Naive B cell (primary cell): ENCODE data around the gene SLC35F5. TPM values are rescaled to one million over a fixed set of nuclear protein-coding genes. Genes with fewer than 3 reads are reported as not detected.
"Not testable (repeated sequence)": the region's sequence is repeated elsewhere in the genome, so short reads cannot be mapped to it uniquely, and the experiment has no call there.

Experiments
- ATAC-seq, 2 donors: fragments of 150-1000 bp; cut with Tn5 transposase; 2 replicates each; pipeline ENCODE4 v1.10.0; 2021; ENCODE audit warnings: low read depth in 2 of 2, mild to moderate bottlenecking in 2 of 2, moderate library complexity in 2 of 2
- DNase-seq: peaks from one replicate; pipeline ENCODE4 v3.0.0; 2022
- H3K27ac Mint-ChIP-seq, 6 donors: one replicate each; pipeline ENCODE4 v1.8.0; 2020 to 2022; ENCODE audit warnings: mild to moderate bottlenecking in 6 of 6, mixed read lengths in 6 of 6, moderate library complexity in 5 of 6, inconsistent platforms in 2 of 6
- H3K27me3 Mint-ChIP-seq, 3 donors: one replicate each; pipeline ENCODE4 v1.8.0; 2021 to 2022; ENCODE audit warnings: mixed read lengths in 3 of 3, mild to moderate bottlenecking in 1 of 3
- H3K36me3 Mint-ChIP-seq, 2 donors: one replicate each; pipeline ENCODE4 v1.8.0; 2020 to 2022; ENCODE audit warnings: mixed read lengths in 2 of 2, inconsistent platforms in 1 of 2, mild to moderate bottlenecking in 1 of 2
- H3K4me1 Mint-ChIP-seq, 3 donors: one replicate each; pipeline ENCODE4 v1.8.0; 2020 to 2022; ENCODE audit warnings: mixed read lengths in 3 of 3, inconsistent platforms in 1 of 3, mild to moderate bottlenecking in 1 of 3, moderate library complexity in 1 of 3
- H3K4me3 Mint-ChIP-seq, 8 donors: one replicate each; pipeline ENCODE4 v1.8.0; 2020 to 2022; ENCODE audit warnings: mild to moderate bottlenecking in 8 of 8, mixed read lengths in 8 of 8, moderate library complexity in 8 of 8, inconsistent platforms in 2 of 8
- H3K9me3 Mint-ChIP-seq, 7 donors: one replicate each; pipeline ENCODE4 v1.8.0; 2020 to 2022; ENCODE audit warnings: mixed read lengths in 7 of 7, mild to moderate bottlenecking in 5 of 7, inconsistent platforms in 2 of 7, moderate library complexity in 1 of 7
- polyA plus RNA-seq, 6 donors: library from polyadenylated mRNA; unstranded; fragments of 300-500 nt; fragmentation: Illumina TruSeq; gene quantifications; one replicate each; pipeline ENCODE4 v1.2.3, GENCODE V29; 2021; ENCODE audit warnings: low read depth in 6 of 6

Gene SLC35F5
- polyA plus RNA-seq, 6 donors from 2014 or later = 1.1 to 15.1 (median 10.8) TPM

DNA sequence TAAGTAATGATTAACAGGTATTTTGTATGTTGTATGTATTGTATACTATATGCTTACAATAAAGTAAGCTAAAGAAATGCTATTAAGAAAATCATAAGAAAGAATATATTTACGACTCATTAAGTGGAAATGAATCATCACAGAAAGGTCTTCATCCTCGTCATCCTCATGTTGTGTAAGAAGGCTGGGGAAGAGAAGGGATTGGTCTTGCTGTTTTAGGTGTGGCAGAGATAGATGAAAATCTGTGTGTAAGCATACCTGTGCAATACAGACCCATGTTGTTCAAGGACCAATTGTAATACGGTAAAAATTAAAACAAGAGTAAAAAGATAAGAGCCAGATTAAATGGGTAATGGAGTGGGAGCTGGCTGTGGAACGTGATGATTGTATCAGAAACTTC, 16.6 kb downstream of the SLC35F5 start:
- Mint-ChIP-seq H3K27me3 (no peaks in the 10 kb centered on the region), H3K36me3 (peaks cover 11 to 13% of the 10 kb centered on the region in 2 donors), H3K9me3 (no peaks in the 10 kb centered on the region), H3K4me1 (peaks cover 0 to 4% (median 0%) of the 10 kb centered on the region in 3 donors), H3K4me3 (no peak overlapping the region), H3K27ac (no peak overlapping the region)
- ATAC-seq (no peak), DNase-seq (no peak)

DNA sequence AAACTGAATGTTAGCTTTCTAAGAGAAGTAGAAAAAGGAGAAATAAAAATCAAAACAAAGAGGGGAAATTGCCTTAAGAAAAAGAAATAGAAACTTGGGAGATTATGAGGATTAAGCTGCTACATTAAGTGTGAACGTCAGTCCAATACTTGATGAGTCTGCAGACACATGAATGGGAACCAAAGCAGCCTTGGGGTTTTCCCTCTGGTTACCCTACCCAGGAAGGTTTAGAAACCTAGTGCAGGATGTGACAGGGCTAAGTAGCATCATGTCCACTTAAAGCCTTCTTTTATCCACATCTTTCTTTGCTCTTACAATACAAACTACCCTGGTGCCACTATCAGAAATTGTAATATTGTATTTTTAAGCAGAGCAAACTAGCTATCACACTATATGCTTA, 22.3 kb downstream of the SLC35F5 start:
- no peaks in the 10 kb centered on the region for H3K9me3 Mint-ChIP-seq
- H3K27me3 Mint-ChIP-seq = no peaks in the 10 kb centered on the region
- peaks cover 1 to 8% (median 7%) of the 10 kb centered on the region in 3 donors for H3K4me1 Mint-ChIP-seq
- no peak overlapping the region for H3K27ac Mint-ChIP-seq
- H3K36me3 Mint-ChIP-seq = peaks cover 3 to 8% of the 10 kb centered on the region in 2 donors
- no peak for ATAC-seq
- H3K4me3 Mint-ChIP-seq = no peak overlapping the region
- DNase-seq = no peak

DNA sequence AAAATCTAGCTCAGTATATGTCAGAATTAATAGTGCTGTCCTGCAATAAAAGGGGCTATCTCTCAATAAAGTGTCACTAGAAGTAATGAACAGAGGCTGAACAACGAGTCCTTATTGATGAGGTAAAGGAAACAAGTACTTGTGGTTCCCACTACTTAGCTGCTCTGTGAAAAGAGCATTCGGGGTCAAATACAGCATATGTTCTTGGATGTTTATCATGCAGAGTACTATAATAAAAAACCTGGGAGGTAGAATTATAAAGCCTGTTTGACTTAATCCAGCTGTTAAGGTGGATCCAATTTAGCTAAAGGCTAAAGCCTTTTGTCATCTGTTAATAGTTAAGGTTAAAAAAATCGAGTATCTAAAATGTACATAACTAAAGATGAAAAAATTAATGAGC, 32.4 kb downstream of the SLC35F5 start:
- peaks cover 13 to 21% of the 10 kb centered on the region in 2 donors for H3K36me3 Mint-ChIP-seq
- H3K9me3 Mint-ChIP-seq = peaks cover 0 to 3% (median 0%) of the 10 kb centered on the region in 7 donors
- ATAC-seq = no peak
- no peak for DNase-seq
- H3K27ac Mint-ChIP-seq = peak overlapping the region in 1 of 6 donors; percentile 8
- no peak overlapping the region for H3K4me3 Mint-ChIP-seq
- H3K4me1 Mint-ChIP-seq = peaks cover 0 to 5% (median 4%) of the 10 kb centered on the region in 3 donors
- H3K27me3 Mint-ChIP-seq = no peaks in the 10 kb centered on the region

DNA sequence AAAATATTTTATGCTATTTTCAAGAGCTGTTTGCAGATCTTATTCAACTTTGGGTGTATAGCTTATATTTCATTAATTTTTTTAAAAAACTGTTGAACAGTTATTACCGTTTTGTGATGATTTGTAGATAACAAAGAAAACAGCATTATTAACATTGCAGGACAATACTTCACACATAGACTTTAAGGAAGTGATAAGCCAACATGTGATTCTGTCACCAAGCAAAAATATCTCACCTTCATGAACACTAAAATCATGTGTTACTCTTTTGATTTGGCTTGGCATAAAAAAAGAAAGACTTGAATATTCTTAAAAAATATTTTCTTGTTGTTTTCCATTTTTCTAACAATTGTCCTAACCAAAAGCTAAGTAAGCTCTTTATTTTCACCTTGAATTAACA, 33.0 kb downstream of the SLC35F5 start:
- H3K27ac Mint-ChIP-seq = peak overlapping the region in 2 of 6 donors; percentile 8 to 47
- peaks cover 13 to 20% of the 10 kb centered on the region in 2 donors for H3K36me3 Mint-ChIP-seq
- H3K4me1 Mint-ChIP-seq = peaks cover 0 to 5% (median 4%) of the 10 kb centered on the region in 3 donors
- no peak for ATAC-seq
- H3K27me3 Mint-ChIP-seq = no peaks in the 10 kb centered on the region
- DNase-seq = no peak
- H3K9me3 Mint-ChIP-seq = peaks cover 0 to 3% (median 0%) of the 10 kb centered on the region in 7 donors
- H3K4me3 Mint-ChIP-seq = no peak overlapping the region

DNA sequence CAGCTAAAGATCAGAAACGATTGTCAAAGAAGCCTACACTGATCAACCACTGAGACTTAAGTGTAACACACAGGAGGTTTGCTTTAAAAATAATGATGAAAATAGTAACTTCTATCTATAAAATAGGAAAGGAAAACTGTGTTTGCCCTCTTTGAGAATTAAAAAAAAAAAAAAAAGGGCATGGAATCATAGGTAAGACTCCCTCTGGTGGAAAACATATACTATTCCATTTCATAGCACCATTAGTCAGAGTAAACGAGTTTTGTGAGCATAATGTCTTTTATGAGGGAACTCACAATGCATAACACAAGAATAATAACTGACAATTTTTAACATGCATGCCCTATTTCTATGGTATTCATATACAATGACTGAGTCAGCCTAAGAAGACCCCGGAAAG, 36.3 kb downstream of the SLC35F5 start:
- Mint-ChIP-seq H3K4me3 (no peak overlapping the region), H3K36me3 (peaks cover 6 to 22% of the 10 kb centered on the region in 2 donors), H3K9me3 (no peaks in the 10 kb centered on the region), H3K27ac (peak overlapping the region in 1 of 6 donors; percentile 39), H3K27me3 (no peaks in the 10 kb centered on the region), H3K4me1 (peaks cover 0 to 4% (median 0%) of the 10 kb centered on the region in 3 donors)
- DNase-seq = no peak
- ATAC-seq = no peak

DNA sequence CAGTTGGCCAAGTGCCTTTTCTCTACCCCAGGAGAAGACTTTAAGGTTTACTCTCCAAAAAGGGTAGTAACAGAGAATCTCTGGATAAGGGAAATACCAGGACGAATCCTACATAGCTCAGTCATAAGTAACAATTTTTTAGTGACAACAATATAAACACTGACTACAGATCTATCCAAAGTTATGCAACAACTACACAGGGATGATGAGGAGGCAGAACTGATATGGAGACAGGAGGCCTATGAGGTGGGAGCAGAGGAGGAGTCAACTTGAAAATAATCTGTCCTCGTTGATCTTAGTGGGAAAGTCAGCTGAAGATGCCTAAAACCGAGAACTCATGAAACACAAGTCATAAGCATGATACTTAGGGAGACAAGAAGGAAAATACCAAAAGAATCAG, 40.2 kb downstream of the SLC35F5 start:
- Mint-ChIP-seq H3K27me3 (no peaks in the 10 kb centered on the region), H3K9me3 (no peaks in the 10 kb centered on the region), H3K36me3 (peaks cover 7 to 17% of the 10 kb centered on the region in 2 donors), H3K27ac (peak overlapping the region in 5 of 6 donors; percentile 4 to 69 (median 41)), H3K4me3 (no peak overlapping the region), H3K4me1 (peaks cover 0 to 4% (median 0%) of the 10 kb centered on the region in 3 donors)
- no peak for DNase-seq
- no peak for ATAC-seq

DNA sequence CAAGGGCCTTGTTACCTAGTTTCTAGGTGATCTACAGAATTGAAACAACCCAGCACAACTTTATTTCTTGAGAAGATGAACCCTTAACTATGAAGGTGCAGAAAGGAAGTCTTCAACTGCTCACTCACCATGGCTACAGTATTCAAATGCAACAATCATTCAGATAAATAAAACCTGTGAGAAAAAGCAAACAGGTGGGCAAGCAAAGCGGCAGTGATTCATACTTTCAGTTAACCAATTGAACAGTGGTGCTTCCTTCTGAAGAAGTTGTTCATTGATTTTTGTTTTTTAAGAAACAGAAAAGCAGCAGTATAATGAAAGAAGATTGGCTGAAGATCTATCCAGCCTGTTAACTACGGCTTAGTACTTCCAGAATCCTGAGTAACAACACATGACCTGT, 43.5 kb downstream of the SLC35F5 start:
- Mint-ChIP-seq H3K9me3 (no peaks in the 10 kb centered on the region), H3K4me3 (no peak overlapping the region), H3K4me1 (peaks cover 0 to 4% (median 0%) of the 10 kb centered on the region in 3 donors), H3K27me3 (no peaks in the 10 kb centered on the region), H3K27ac (peak overlapping the region in 2 of 6 donors; percentile 11 to 44), H3K36me3 (peaks cover 7 to 9% of the 10 kb centered on the region in 2 donors)
- no peak for DNase-seq
- ATAC-seq = no peak

DNA sequence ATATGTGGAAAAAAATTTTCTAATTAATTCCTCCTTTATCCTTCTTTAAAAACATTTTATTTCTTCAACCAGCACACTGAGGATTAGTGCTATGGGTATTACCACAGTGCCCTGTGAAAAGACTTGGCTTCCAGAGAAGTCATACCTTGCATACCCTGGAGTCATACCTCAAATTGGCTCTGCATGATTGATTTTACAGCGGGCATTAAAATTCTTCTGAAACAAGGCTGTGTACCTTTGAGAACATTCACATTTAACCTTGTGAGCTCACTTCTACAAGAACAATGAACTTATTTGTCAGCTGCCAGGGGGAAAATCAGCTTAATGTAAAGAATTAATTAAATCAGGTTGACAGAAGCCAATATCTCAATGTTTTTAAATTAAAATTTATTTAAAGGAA, 44.6 kb downstream of the SLC35F5 start:
- ATAC-seq (no peak), DNase-seq (no peak)
- Mint-ChIP-seq H3K4me1 (peaks cover 0 to 4% (median 0%) of the 10 kb centered on the region in 3 donors), H3K4me3 (no peak overlapping the region), H3K36me3 (peaks cover 7 to 9% of the 10 kb centered on the region in 2 donors), H3K9me3 (no peaks in the 10 kb centered on the region), H3K27me3 (no peaks in the 10 kb centered on the region), H3K27ac (no peak overlapping the region)

DNA sequence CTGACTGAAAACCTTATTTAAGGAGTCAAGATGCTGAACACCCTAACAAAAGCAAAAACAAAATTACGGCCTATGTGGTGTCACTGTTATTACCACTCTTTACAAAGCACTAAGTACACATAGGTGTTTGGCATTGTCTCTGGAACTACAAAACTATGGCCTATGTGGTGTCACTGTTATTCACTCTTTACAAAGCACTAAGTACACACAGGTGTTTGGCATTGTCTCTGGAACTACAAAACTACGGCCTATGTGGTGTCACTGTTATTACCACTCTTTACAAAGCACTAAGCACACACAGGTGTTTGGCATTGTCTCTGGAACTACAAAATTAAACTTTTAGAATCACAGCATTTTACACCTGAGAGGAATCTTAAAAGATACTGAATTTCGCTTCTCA, 47.4 kb downstream of the SLC35F5 start:
- Mint-ChIP-seq H3K27me3 (no peaks in the 10 kb centered on the region), H3K36me3 (no peaks in the 10 kb centered on the region), H3K4me1 (peaks cover 0 to 3% (median 0%) of the 10 kb centered on the region in 3 donors), H3K9me3 (no peaks in the 10 kb centered on the region), H3K27ac (no peak overlapping the region), H3K4me3 (no peak overlapping the region)
- ATAC-seq = no peak
- DNase-seq = no peak

DNA sequence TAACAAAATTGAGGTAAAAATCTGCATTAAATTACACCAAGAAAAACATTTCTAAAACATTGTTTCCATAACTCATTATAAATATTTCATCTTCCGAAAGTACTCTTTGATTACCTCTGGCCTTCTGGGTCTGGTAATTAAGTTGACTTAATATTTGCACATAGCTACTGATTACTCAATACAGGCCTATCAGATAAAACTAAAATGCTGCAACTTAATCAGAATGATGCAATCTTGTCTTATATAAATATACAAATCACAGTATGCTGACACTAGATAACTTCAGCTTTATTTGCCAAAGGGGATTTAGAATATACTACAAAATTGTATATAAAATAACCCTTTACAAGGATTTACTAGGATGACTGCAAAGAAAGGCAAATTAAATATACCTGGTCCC, 49.3 kb downstream of the SLC35F5 start:
- Mint-ChIP-seq H3K27ac (no peak overlapping the region), H3K36me3 (no peaks in the 10 kb centered on the region), H3K9me3 (no peaks in the 10 kb centered on the region), H3K4me3 (no peak overlapping the region), H3K4me1 (peaks cover 0 to 3% (median 0%) of the 10 kb centered on the region in 3 donors), H3K27me3 (no peaks in the 10 kb centered on the region)
- ATAC-seq = no peak
- no peak for DNase-seq

DNA sequence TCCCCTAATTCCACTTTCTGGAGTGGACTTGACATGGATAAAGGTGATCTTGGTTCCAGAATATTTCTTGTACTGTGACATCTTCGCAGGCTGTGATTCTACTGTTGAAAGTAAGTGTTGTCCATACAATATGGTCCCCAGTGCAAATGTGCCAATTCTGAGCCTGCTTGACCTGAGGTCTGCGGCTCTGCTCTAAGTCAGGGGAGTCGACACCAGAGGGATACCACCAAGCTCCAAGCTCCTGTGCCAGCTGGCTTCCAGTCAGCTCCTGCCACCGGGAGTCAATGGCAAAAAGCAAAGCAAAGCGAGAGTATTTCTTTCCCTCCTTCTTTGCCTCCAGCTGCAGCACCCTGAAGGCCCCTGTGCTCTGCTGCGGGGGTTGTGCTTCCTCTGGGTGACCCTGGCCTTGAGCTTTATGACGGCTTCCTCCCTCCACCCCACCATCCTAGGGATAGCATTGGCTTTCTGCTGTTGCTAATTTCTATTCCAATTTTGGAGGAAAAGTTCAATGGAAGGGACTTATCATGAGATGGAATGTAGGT, 50.4 kb downstream of the SLC35F5 start:
- DNase-seq (no peak), ATAC-seq (no peak)
- no peak overlapping the region for H3K4me3 Mint-ChIP-seq
- no peaks in the 10 kb centered on the region for H3K36me3 Mint-ChIP-seq
- H3K4me1 Mint-ChIP-seq = peaks cover 0 to 3% (median 0%) of the 10 kb centered on the region in 3 donors
- H3K27ac Mint-ChIP-seq = peak overlapping the region in 3 of 6 donors; percentile 54 to 79 (median 78)
- H3K9me3 Mint-ChIP-seq = no peaks in the 10 kb centered on the region
- H3K27me3 Mint-ChIP-seq = no peaks in the 10 kb centered on the region

DNA sequence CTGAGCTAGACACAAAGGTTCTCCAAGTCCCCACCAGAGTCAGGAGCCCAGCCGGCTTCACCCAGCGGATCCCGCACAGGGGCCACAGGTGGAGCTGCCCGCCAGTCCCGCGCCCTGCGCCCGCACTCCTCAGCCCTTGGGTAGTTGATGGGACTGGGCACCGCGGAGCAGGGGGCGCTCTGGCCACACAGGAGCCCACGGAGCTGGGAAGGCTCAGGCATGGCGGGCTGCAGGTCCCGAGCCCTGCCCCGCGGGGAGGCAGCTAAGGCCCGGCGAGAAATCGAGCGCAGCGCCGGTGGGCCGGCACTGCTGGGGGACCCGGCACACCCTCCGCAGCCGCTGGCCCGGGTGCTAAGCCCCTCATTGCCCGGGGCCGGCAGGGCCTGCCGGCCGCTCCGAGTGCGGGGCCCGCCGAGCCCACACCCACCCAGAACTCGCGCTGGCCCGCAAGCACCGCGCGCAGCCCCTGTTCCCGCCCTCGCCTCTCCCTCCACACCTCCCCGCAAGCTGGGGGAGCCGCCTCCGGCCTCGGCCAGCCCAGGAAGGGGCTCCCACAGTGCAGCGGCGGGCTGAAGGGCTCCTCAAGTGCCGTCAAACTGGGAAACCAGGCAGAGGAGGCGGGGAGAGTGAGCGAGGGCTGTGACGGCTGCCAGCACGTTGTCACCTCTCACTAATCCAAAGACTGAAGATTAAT, 52.0 kb downstream of the SLC35F5 start:
- not testable (repeated sequence) for H3K4me3 Mint-ChIP-seq, H3K36me3 Mint-ChIP-seq, H3K27ac Mint-ChIP-seq, H3K27me3 Mint-ChIP-seq, H3K9me3 Mint-ChIP-seq, ATAC-seq, DNase-seq
- peaks cover 10 to 18% (median 13%) of the 10 kb centered on the region in 3 donors for H3K4me1 Mint-ChIP-seq

DNA sequence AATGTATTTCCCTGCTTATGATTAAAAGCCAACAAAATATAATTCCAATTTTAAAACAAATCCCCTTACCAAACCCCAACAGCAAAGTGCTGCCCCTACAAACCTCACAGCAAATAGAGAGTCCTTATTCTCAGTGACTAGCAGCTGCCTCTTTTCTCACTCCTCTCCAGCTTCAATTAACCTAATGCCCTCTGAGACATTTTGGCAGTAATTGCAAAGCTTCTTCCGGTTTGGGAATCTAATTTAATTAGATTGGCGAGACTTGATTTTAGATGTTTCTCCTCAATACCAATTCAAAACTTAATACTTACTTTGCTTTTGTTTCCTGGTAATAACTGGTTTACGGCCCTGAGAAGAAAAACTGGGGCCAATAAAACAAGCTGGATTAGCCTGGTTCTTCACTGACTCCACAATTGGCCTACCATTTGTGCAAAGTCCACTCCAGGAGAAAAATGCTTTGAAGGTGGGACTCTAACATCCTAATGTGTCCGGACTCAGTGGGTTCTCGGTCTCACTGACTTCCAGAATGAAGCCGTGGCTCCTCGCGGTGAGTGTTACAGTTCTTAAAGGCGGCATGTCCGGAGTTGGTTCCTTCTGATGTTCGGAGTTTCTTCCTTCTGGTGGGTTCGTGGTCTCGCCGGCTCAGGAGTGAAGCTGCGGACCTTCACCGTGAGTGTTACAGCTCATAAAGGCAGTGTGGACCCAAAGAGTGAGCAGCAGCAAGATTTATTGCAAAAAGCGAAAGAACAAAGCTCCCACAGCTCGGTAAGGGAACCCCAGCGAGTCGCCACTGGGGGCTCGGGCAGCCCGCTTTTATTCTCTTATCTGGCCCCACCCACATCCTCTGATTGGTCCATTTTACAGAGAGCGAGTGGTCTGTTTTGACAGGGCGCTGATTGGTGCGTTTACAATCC, 52.8 kb downstream of the SLC35F5 start:
- peaks cover 15 to 24% (median 20%) of the 10 kb centered on the region in 3 donors for H3K4me1 Mint-ChIP-seq
- H3K27me3 Mint-ChIP-seq = no peaks in the 10 kb centered on the region
- H3K36me3 Mint-ChIP-seq = no peaks in the 10 kb centered on the region
- H3K4me3 Mint-ChIP-seq = no peak overlapping the region
- peak overlapping the region in 2 of 6 donors; percentile 62 to 74 for H3K27ac Mint-ChIP-seq
- ATAC-seq (no peak), DNase-seq (no peak)
- H3K9me3 Mint-ChIP-seq = no peaks in the 10 kb centered on the region
